ENCODE results near the gene WTIP. TPM values are rescaled to one million over a fixed set of nuclear protein-coding genes. Genes with fewer than 3 reads are reported as not detected.

The WTIP gene
- total and polyA plus RNA-seq, 2 donors from 2014 or later = 15.5 to 22.3 TPM

- TF ChIP-seq CTCF (IDR thresholded peaks at IDR 0.05; ENCODE audit: borderline replicate concordance, extremely low read depth, insufficient read depth) = no peak
- H3K27ac ChIP-seq (ENCODE audit: low read depth in 2 of 2, low read length in 2 of 2) = no peak overlapping the region
- H3K4me3 ChIP-seq (ENCODE audit: low read length in 3 of 3) = no peak overlapping the region
- peaks cover 0 to 3% (median 0%) of the 10 kb centered on the region in 3 donors for H3K9me3 ChIP-seq (ENCODE audit: control insufficient read depth in 2 of 3, insufficient read depth in 1 of 3, low read length in 3 of 3)
- FAIRE-seq = no peak
- no peaks in the 10 kb centered on the region for H3K27me3 ChIP-seq (ENCODE audit: control insufficient read depth, insufficient read depth, low read length)
- intact Hi-C loops (cut with DNase I) = no loop called here
- H3K9ac ChIP-seq (ENCODE audit: low read length in 3 of 3) = no peak overlapping the region
- H3K4me1 ChIP-seq (ENCODE audit: control insufficient read depth in 2 of 3, insufficient read depth in 2 of 3, low read depth in 1 of 3, low read length in 3 of 3) = no peaks in the 10 kb centered on the region
- no peaks in the 10 kb centered on the region for H3K36me3 ChIP-seq (ENCODE audit: control insufficient read depth in 2 of 3, insufficient read depth in 3 of 3, low read length in 3 of 3)
- no peak for DNase-seq
Observed at GRCh38 chr19:34513767-34514166, 32.2 kb downstream of the WTIP start.

- Histone ChIP-seq H3K9ac (ENCODE audit: low read length in 3 of 3) (no peak overlapping the region), H3K36me3 (ENCODE audit: control insufficient read depth in 2 of 3, insufficient read depth in 3 of 3, low read length in 3 of 3) (no peaks in the 10 kb centered on the region), H3K4me1 (ENCODE audit: control insufficient read depth in 2 of 3, insufficient read depth in 2 of 3, low read depth in 1 of 3, low read length in 3 of 3) (no peaks in the 10 kb centered on the region), H3K27ac (ENCODE audit: low read depth in 2 of 2, low read length in 2 of 2) (no peak overlapping the region), H3K9me3 (ENCODE audit: control insufficient read depth in 2 of 3, insufficient read depth in 1 of 3, low read length in 3 of 3) (no peaks in the 10 kb centered on the region), H3K27me3 (ENCODE audit: control insufficient read depth, insufficient read depth, low read length) (no peaks in the 10 kb centered on the region), H3K4me3 (ENCODE audit: low read length in 3 of 3) (no peak overlapping the region)
- no peak for DNase-seq
- FAIRE-seq = no peak
- TF ChIP-seq CTCF (IDR thresholded peaks at IDR 0.05; ENCODE audit: borderline replicate concordance, extremely low read depth, insufficient read depth) = no peak
- intact Hi-C loops (cut with DNase I) = no loop called here
Observed at GRCh38 chr19:34519602-34520001, 38.0 kb downstream of the WTIP start.

GRCh38 chr19:34523408-34523807, 41.9 kb downstream of the WTIP start:
- no peak overlapping the region for H3K9ac ChIP-seq (ENCODE audit: low read length in 3 of 3)
- no peak overlapping the region for H3K4me3 ChIP-seq (ENCODE audit: low read length in 3 of 3)
- no peaks in the 10 kb centered on the region for H3K36me3 ChIP-seq (ENCODE audit: control insufficient read depth in 2 of 3, insufficient read depth in 3 of 3, low read length in 3 of 3)
- DNase-seq (no peak), FAIRE-seq (no peak)
- intact Hi-C loops (cut with DNase I) = no loop called here
- no peak for TF ChIP-seq CTCF (IDR thresholded peaks at IDR 0.05; ENCODE audit: borderline replicate concordance, extremely low read depth, insufficient read depth)
- no peaks in the 10 kb centered on the region for H3K4me1 ChIP-seq (ENCODE audit: control insufficient read depth in 2 of 3, insufficient read depth in 2 of 3, low read depth in 1 of 3, low read length in 3 of 3)
- H3K9me3 ChIP-seq (ENCODE audit: control insufficient read depth in 2 of 3, insufficient read depth in 1 of 3, low read length in 3 of 3) = no peaks in the 10 kb centered on the region
- no peak overlapping the region for H3K27ac ChIP-seq (ENCODE audit: low read depth in 2 of 2, low read length in 2 of 2)
- H3K27me3 ChIP-seq (ENCODE audit: control insufficient read depth, insufficient read depth, low read length) = no peaks in the 10 kb centered on the region

GRCh38 chr19:34525001-34525400, 43.4 kb downstream of the WTIP start:
- intact Hi-C loops (cut with DNase I) = no loop called here
- DNase-seq (no peak), FAIRE-seq (peak; percentile 99)
- Histone ChIP-seq H3K4me1 (ENCODE audit: control insufficient read depth in 2 of 3, insufficient read depth in 2 of 3, low read depth in 1 of 3, low read length in 3 of 3) (no peaks in the 10 kb centered on the region), H3K9me3 (ENCODE audit: control insufficient read depth in 2 of 3, insufficient read depth in 1 of 3, low read length in 3 of 3) (no peaks in the 10 kb centered on the region), H3K4me3 (ENCODE audit: low read length in 3 of 3) (no peak overlapping the region), H3K27ac (ENCODE audit: low read depth in 2 of 2, low read length in 2 of 2) (no peak overlapping the region), H3K9ac (ENCODE audit: low read length in 3 of 3) (no peak overlapping the region), H3K36me3 (ENCODE audit: control insufficient read depth in 2 of 3, insufficient read depth in 3 of 3, low read length in 3 of 3) (no peaks in the 10 kb centered on the region), H3K27me3 (ENCODE audit: control insufficient read depth, insufficient read depth, low read length) (no peaks in the 10 kb centered on the region)
- no peak for TF ChIP-seq CTCF (IDR thresholded peaks at IDR 0.05; ENCODE audit: borderline replicate concordance, extremely low read depth, insufficient read depth)

Measured in kidney (tissue), 14 donors.